ENCODE data around the gene CCDC124. TPM values are rescaled to one million over a fixed set of nuclear protein-coding genes. Genes with fewer than 3 reads are reported as not detected.

CCDC124 gene
- total RNA-seq, 3 donors from 2014 or later, result 43.8 to 53.4 (median 47.9) TPM

DNA sequence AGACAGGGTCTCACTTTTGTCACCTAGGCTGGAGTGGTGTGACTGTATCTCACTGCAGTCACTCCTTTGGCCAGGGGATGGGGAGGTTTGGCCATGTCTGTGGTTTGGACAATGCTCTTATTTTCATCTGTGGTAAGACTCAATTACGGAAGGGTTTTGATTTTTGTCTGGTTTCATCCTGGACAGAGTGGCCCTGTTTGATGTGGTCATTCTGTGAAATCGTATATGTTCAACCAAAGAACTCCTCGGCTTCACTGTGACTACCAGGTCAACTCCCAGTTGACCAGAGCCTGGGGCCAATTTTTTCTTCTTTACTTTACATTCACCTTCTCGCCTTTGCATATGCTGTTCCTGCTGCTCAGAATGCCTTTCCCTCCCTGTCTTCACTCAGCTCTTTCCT lies 6.8 kb upstream of the CCDC124 start:
- Histone ChIP-seq H3K36me3 (no peaks in the 10 kb centered on the region), H3K4me1 (no peaks in the 10 kb centered on the region), H3K9me3 (no peaks in the 10 kb centered on the region), H3K27ac (no peak overlapping the region), H3K27me3 (no peaks in the 10 kb centered on the region), H3K4me3 (no peak overlapping the region)
- TF ChIP-seq POLR2AphosphoS5 (IDR thresholded peaks at IDR 0.05) (no peak), POLR2A (IDR thresholded peaks at IDR 0.05) (no peak)
- TF ChIP-seq, protein P1, sequence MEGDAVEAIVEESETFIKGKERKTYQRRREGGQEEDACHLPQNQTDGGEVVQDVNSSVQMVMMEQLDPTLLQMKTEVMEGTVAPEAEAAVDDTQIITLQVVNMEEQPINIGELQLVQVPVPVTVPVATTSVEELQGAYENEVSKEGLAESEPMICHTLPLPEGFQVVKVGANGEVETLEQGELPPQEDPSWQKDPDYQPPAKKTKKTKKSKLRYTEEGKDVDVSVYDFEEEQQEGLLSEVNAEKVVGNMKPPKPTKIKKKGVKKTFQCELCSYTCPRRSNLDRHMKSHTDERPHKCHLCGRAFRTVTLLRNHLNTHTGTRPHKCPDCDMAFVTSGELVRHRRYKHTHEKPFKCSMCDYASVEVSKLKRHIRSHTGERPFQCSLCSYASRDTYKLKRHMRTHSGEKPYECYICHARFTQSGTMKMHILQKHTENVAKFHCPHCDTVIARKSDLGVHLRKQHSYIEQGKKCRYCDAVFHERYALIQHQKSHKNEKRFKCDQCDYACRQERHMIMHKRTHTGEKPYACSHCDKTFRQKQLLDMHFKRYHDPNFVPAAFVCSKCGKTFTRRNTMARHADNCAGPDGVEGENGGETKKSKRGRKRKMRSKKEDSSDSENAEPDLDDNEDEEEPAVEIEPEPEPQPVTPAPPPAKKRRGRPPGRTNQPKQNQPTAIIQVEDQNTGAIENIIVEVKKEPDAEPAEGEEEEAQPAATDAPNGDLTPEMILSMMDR (IDR thresholded peaks at IDR 0.05), result no peak
- DNase-seq (ENCODE audit: low spot score in 2 of 2), result no peak
- intact Hi-C loops (cut with DNase I; ENCODE audit: low total_unique reads), result no loop called here

DNA sequence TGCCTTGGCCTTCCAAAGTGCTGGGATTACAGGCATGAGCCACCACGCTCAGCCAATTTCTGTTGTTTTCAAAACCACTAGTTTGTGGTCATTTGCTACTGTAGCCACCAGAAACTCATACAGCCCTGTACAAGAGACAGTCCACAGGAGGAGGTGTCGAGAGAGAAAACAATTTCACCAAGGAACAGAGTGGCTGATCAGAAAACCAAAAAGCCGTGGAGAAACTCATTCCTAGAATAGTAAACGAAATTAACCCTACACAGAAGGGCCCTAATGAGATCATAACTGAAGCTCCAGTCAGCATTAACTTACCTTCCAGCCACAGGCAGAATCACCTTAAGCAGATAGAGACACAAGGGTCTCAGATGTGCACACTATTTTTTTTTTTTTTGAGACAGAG lies 3.8 kb upstream of the CCDC124 start:
- intact Hi-C loops (cut with DNase I; ENCODE audit: low total_unique reads), result no loop called here
- TF ChIP-seq POLR2A (IDR thresholded peaks at IDR 0.05) (no peak), POLR2AphosphoS5 (IDR thresholded peaks at IDR 0.05) (no peak)
- TF ChIP-seq, protein P1 (IDR thresholded peaks at IDR 0.05), result no peak
- H3K4me1 ChIP-seq, result peaks cover 6 to 8% of the 10 kb centered on the region in 2 donors
- H3K27me3 ChIP-seq, result no peaks in the 10 kb centered on the region
- H3K27ac ChIP-seq, result no peak overlapping the region
- DNase-seq (ENCODE audit: low spot score in 2 of 2), result no peak
- H3K4me3 ChIP-seq, result no peak overlapping the region
- no peaks in the 10 kb centered on the region for H3K9me3 ChIP-seq
- no peaks in the 10 kb centered on the region for H3K36me3 ChIP-seq

DNA sequence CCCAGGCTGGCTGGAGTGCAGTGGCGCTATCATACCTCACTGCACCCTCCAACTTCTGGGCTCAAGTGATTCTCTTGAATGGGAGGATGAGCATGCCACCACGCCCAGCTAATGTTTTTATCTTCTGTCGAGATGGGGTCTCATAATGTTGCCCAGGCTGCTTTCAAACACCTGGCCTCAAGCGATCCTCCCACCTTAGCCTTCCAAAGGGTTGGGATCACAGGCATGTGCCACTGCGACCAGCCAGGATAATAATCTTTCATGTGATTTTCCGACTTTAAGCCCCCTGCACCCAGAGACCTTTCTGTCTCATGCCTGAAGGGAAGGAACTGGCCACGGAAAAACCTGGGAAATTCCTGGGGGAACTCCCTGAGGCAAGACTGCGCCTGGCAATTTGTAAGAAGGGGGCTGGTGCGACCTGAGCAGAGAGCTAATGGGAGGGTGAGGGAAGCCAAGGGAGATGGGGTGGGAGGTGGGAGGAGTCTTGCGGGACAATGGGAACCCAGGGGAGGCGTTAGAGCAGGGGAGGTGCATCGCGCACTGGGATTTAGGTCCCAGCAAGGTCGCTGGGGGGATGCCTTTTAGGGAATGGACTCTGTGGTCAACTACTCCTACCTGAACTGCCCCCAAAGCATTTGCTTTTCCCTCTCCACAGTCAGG lies 1.2 kb upstream of the CCDC124 start:
- no peak overlapping the region for H3K27ac ChIP-seq
- no peak for DNase-seq (ENCODE audit: low spot score in 2 of 2)

DNA sequence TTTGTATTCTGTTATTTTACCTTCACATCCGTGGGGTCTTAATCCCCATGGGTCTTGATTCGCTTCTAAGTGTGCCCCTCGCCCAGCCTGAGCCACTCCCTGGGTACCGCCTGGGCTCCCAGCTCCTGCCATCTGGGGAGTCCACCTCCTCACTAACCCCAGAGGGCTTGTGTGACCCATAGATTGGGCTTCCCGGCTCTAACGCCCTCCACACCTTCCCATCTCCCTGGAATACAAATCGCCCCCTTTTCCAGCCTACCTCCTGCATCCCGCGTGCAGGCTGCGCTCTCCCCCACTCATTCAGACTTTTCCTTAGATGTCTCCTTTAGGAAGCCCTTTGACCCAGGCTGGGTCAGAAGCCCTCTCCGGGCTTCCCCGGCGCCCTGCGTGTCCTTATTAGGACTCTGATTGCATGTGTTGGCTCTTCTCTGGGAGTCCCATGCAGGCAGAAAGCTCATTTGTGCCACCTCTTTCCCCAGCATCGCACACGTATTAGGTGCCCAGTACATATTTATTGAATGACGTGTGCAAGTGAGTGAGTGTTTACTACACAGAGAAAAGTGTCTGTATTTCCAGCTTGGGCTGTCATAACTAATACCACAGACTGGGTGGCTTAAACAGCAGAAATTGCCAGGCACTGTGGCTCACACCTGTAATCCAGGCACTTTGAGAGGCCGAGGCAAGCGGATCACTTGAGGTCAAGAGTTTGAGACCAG lies 757 bp downstream of the CCDC124 start:
- TF ChIP-seq POLR2A (IDR thresholded peaks at IDR 0.05), result no peak
- TF ChIP-seq, protein P1 (IDR thresholded peaks at IDR 0.05), result no peak
- no peak for TF ChIP-seq POLR2AphosphoS5 (IDR thresholded peaks at IDR 0.05)
- peaks cover 6 to 8% of the 10 kb centered on the region in 2 donors for H3K4me1 ChIP-seq
- H3K27ac ChIP-seq, result peak overlapping the region; percentile 93 to 94
- no peaks in the 10 kb centered on the region for H3K36me3 ChIP-seq
- intact Hi-C loops (cut with DNase I; ENCODE audit: low total_unique reads), result loop anchor here (5.0 kb wide), 1 partner anchor 1201 kb away; no protein-coding TSS in a partner anchor
- no peaks in the 10 kb centered on the region for H3K9me3 ChIP-seq
- peak overlapping the region; percentile 80 to 100 (median 82) for H3K4me3 ChIP-seq
- DNase-seq (ENCODE audit: low spot score in 2 of 2), result no peak
- H3K27me3 ChIP-seq, result no peaks in the 10 kb centered on the region

More for the DNA sequence above, 1.2 kb upstream of the CCDC124 start:
- intact Hi-C loops (cut with DNase I; ENCODE audit: low total_unique reads), result loop anchor here (5.0 kb wide), 1 partner anchor 1199 kb away; no protein-coding TSS in a partner anchor
- no peaks in the 10 kb centered on the region for H3K9me3 ChIP-seq
- H3K36me3 ChIP-seq, result no peaks in the 10 kb centered on the region
- no peaks in the 10 kb centered on the region for H3K27me3 ChIP-seq
- peaks cover 6 to 8% of the 10 kb centered on the region in 2 donors for H3K4me1 ChIP-seq
- TF ChIP-seq POLR2AphosphoS5 (IDR thresholded peaks at IDR 0.05) (no peak), POLR2A (IDR thresholded peaks at IDR 0.05) (no peak)
- TF ChIP-seq, protein P1 (IDR thresholded peaks at IDR 0.05), result no peak
- H3K4me3 ChIP-seq, result peak overlapping the region in 2 of 3 donors; percentile 80 to 100

DNA sequence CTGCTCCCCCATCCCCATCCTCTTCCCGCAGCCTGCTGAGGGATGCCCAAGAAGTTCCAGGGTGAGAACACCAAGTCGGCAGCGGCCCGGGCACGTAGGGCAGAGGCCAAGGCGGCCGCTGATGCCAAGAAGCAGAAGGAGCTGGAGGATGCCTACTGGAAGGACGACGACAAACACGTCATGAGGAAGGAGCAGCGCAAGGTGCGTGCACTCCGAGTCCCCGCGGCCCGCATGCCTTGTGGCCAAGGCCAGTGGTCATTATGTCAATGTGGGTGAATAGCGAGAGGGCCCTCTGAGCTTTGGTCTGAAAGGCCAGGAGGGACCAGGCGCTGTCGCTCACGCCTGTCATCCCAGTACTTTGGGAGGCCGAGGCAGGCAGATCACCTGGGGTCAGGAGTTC lies 3.6 kb downstream of the CCDC124 start:
- no peak for DNase-seq (ENCODE audit: low spot score in 2 of 2)
- H3K36me3 ChIP-seq, result no peaks in the 10 kb centered on the region
- H3K9me3 ChIP-seq, result no peaks in the 10 kb centered on the region
- H3K4me1 ChIP-seq, result peaks cover 6 to 8% of the 10 kb centered on the region in 2 donors
- no peak overlapping the region for H3K27ac ChIP-seq
- intact Hi-C loops (cut with DNase I; ENCODE audit: low total_unique reads), result no loop called here
- no peaks in the 10 kb centered on the region for H3K27me3 ChIP-seq
- TF ChIP-seq POLR2AphosphoS5 (IDR thresholded peaks at IDR 0.05) (no peak), POLR2A (IDR thresholded peaks at IDR 0.05) (no peak)
- TF ChIP-seq, protein P1 (IDR thresholded peaks at IDR 0.05), result no peak
- H3K4me3 ChIP-seq, result no peak overlapping the region

All from breast epithelium (tissue), 4 donors.